HG03457 (cell line): ENCODE measurements around the gene MZF1.
"Not testable (repeated sequence)": the region's sequence is repeated elsewhere in the genome, so short reads cannot be mapped to it uniquely, and the experiment has no call there.

Experiments used
- ATAC-seq: cut with Tn5 transposase; IDR thresholded peaks from one replicate; pipeline ENCODE4 v1.9.1; 2021; ENCODE audit warnings: moderate number of reproducible peaks; ENCODE audit not compliant: unreplicated experiment

The MZF1 gene

DNA sequence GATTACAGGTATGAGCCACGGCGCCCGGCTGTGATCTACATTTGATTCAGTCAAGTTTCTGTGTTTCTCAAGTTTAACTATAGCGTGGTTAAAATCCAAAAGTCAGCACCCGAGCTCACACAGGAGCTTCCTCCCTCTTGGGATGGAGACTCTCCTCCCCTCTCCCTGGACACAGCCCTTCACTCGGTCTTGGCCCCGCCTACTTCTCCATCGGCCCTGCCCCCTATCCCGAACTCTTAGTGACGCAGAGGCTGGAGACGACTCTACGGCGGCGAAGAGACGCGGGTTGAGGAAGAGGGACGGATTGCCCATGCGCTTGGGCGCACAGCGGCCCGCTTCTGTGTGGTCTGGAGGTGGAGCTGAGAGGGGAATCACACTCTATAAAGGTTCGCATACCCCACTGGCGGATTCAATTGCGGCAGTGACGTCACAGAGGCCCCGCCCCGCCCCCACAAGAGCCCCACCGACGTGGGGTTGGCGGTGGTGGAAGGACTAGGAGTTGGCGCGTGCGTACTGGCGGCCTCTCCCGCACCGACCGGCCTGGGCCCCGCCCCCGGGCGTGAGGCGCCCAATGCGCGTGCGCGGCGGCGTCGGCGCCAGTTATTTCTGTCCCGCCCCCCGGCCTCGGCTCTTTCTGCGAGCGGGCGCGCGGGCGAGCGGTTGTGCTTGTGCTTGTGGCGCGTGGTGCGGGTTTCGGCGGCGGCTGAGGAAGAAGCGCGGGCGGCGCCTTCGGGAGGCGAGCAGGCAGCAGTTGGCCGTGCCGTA lies 29.1 kb downstream of the MZF1 start, which contains the start of gene TRIM28:
TRIM28 (plus strand) TSS at position 239 of the 765 bp plus-strand sequence. CDS start 694 bp downstream, outside the sequence.
- ATAC-seq = peak; percentile 67

DNA sequence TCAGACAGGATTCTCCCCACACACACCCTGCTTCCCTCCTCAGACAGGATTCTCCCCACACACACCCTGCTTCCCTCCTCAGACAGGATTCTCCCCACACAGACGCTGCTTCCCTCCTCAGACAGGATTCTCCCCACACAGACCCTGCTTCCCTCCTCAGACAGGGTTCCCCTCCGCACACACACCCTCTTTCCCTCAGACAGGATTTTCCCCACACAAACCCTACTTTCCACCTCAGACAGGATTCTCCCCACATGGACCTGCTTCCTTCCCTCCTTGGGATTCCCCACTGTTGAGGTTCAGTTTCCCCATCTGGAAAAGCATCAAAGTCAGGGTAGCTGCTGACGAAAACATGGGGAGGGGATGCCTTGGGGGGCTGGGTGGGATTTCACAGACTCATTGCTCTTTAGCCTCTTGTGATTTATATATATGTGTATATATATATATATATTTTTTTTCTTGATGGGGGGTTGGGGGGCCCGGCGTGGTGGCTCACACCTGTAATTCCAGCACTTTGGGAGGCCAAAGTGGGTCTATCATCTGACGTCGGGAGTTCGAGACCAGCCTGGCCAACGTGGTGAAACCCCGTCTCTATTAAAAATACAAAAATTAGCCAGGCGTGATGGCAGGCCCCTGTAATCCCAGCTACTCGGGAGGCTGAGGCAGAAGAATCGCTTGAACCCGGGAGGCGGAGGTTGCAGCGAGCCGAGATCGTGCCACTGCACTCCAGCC lies 30.3 kb downstream of the MZF1 start:
- ATAC-seq = not testable (repeated sequence)

DNA sequence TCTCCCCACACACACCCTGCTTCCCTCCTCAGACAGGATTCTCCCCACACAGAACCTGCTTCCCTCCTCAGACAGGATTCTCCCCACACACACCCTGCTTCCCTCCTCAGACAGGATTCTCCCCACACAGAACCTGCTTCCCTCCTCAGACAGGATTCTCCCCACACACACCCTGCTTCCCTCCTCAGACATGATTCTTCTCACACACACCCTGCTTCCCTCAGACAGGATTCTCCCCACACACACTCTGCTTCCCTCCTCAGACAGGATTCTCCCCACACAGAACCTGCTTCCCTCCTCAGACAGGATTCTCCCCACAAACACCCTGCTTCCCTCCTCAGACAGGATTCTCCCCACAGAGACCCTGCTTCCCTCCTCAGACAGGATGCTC lies 34.0 kb downstream of the MZF1 start:
- not testable (repeated sequence) for ATAC-seq

DNA sequence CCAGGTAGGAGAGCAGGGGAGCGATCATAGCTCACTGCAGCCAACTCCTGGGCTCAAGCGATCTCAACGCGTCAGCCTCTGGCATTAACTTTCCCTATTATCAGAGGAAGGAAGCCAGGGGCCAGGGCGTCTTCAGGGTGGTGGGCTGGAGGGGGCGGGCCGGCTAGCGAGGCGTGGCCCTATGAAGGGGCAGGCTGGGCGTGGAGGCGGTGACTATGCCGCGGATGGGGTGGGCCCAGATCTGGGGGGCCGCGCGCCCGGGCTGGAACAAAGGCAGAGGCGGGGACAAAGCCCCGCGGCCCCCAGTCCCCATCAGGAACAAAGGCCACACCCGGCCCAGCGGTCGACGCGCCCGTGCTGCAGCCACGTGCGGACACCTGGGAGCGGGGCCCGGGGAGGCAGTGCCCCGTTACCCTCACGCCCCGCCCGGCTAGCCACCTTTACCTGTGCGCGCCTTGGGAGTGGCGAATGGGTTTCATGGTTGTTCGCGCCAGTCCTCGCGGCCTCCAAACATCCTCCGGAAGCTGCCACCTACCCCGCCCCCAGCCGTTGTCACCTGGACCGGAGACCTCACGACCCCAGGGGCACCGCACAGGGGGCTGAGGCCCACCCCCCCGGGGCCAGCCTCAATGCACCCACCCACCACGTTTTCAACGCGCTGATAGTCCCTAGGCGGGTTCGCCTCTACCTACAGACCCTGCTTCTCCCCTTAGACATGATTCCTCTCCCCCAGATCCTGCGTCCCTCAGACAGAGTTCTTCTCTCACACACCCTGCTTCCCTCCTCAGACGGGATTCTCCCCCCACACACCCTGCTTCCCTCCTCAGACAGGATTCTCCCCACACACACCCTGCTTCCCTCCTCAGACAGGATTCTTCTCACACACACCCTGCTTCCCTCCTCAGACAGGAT lies 34.6 kb downstream of the MZF1 start:
- ATAC-seq = no peak

DNA sequence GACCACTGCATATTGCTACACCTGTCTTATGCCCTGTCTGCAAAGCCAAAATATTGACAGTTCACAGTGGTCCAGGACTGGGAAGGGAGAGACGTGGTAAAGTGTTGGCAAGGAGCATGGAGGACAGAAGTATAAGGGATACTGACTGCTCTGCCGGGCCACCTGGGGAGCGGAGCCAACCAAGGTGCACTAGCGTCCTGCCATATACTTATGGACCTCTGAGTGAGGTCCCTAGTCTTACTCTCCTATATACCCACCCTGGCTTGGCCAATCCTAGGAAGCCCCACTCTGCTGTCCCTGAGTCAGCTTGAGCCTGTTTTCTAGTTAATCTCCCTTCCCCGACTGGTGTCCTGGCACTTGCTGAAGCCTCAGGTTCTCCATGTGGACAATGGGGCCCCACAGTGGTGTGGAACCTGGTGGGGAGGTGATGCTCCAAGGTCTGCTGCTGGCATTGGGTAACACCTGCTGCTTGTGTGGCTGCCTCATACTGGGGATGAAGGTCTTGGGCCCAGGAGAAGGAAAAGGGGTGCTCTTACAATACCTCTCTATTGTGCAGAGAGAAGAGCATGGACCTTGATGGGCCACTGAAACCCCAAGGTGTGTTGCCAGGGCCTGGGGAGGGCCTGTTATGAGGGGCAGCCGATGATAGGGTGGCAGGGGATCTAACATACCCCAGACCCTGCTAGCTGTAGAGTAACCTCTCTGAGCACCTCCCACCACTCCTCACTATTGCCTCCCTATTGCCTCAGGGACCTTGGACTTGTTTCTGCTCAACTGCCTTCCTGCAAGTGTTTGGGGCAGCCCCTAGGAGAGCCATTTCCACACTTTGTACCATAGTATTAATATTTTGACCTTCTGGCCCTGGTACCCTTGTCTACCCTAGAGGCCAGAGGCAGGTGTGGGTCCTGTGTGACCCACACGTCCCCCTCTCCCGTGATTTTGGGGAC lies 36.0 kb downstream of the MZF1 start:
- ATAC-seq = no peak

DNA sequence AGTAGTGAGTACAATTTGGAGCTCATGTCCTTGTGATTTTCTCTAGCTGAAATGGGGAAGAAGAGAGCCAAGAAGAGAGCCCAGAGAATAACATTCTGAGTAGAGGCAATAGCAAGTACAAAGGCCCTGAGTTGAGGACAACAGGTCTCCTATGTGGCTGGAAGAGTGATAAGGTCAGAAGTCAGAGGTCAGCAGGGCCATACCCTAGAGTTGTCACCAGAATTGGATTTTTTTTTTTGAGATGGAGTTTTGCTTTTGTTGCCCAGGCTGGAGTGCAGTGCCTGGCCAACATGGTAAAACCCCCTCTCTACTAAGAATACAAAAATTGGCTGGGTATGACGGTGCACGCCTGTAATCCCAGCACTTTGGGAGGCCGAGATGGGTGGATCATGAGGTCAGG lies 37.3 kb downstream of the MZF1 start:
- no peak for ATAC-seq

DNA sequence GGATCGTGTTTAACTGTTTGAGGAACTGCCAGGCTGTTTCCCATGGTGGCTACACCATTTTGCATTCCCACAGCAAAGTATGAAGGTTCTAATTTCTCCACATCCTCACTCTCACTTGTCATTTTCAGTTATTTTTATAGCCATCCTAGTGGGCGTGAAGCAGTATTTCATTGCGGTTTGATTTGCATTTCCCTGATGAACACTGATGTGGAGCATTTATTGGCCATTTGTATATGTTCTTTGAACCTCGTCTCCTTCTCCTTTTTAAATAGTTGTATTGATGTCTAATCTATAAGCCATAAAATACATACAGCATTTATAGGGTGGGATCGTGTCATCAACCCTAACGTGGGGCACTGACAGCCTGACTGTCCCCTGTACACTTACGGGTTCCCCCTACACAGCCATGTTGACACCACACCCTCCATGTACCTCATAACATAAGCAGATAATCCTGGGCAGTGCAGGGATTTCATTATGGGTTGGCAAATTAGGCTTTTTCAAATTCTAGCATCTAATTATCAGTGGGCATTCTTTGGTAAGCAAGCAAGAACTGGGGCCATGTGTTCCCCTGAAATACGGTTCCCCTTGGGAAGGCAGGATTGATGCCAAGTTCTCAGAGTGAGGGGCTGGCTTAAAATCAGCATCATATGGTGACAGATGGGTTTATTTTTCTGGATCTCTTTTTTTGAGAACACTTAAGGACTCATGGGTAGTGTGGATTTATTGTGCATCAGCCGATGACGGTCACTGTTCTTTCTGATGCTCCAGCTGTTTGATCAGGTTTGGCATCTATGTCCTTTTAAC lies 41.9 kb downstream of the MZF1 start:
- no peak for ATAC-seq

DNA sequence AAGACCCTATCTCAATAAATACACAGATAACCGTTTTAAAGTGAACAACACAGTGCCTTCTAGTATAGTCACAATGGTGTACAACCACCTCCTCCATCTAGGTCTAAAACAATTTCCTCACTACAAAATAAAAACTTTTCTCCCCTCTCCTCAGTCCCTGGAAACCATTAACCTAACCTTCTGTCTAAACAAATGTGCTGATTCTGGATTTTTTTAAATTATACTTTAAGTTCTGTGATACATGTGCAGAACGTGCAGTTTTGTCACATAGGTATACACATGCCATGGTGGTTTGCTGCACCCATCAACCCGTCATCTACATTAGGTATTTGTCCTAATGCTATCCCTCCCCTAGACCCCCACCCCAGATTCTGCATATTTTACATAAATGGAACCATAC lies 43.7 kb downstream of the MZF1 start:
- ATAC-seq = no peak

DNA sequence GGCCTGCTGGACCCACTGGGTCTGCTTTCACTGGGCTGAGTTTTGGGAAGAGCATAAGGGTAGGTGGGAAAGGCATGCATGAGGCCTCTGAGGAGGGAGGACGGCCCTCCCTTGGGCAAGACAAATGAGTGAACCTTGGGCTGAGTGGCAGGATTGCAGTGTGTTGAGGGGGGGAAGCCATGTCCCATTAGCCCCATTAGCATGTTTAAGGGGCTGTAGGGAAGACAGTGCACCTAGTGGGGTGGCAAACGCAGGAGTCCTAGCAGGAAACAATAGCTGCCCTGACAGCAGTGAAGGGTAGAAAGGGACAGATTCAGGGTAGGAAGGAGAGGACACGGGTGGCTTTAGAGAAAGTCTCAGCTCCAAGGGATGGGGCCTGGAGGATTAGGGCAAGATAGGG lies 50.4 kb downstream of the MZF1 start:
- no peak for ATAC-seq

DNA sequence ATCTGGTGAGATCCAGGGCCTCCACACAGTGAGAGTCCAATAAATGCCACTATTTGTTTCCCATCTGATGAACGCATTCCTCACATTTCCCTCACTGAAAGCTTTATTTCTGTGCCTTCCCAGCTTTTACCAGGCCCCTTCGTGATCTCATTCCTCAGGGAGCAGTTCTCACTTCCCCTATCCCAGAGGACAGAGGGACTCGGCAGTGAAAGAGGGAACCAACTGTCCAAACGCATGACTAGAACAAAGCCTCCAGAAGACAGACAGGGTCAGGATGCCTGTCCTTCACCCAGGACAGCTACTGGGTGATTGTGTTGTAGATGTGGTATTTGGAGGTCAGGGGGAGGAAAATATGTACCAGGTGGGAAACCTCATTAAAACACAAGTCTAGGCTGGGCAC lies 51.5 kb downstream of the MZF1 start:
- no peak for ATAC-seq

DNA sequence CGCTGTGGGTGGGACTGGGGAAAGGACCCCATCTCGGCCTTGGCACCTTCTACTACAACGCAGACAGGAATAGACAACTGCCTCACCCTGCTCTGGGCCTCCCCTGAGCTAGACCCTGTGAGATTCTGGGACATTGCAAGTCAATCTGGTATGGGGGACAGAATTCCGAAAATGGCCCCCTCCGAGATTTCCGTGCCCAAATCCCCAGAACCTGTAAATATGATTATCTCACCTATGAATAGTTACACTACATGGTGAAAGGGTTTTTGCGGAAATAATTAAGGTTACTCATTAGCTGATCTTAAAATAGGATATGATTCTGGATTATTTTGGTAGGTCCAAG lies 52.9 kb downstream of the MZF1 start:
- no peak for ATAC-seq

DNA sequence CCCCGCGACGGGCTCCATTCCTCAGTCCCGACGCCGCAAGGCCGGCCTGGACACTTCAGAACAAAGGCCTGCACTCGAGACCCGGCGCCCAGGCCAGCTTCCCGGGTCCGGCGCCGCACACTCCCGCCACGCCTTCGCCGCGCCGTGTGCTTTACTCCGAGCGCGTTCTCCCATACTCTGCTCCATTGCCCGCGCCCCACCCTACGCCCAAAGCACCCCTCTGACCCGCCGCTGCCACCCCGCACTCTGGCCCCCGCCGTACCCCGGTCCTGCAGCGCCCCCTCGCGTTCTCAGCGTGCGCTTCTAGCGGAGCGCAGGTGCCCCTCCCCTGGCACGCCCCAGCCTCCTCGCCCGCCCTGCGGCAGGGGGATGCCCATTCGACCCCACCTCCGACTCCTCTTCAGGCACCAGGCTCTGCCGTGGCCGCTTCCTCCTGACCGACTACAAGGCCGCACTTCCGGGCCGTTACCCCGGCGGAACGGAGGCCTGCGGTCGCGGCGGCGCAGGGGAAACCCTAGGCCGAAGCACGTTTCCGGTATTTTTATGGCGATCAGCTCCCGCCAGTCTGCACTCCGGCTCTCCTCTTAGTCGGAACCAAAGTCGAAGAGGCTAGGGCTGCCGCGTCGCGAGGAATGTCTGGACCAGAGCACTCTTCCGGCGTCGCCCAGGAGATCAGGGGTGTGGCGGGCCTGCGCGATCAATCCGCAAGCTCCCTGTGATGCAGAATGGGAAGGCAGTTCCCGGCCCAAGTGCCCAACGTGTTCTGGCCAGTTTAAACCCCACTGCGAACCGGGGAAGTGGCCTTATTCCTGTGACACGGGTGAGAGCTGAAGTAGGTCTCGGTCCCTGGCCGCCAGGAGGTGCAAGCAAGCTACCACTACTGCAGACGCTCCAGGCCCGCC lies 53.5 kb downstream of the MZF1 start, which contains the start of gene ZBTB45:
ZBTB45 (minus strand) TSS at position 456 of the 902 bp plus-strand sequence. CDS start 2,137 bp downstream, outside the sequence.
- ATAC-seq = peak; percentile 49

DNA sequence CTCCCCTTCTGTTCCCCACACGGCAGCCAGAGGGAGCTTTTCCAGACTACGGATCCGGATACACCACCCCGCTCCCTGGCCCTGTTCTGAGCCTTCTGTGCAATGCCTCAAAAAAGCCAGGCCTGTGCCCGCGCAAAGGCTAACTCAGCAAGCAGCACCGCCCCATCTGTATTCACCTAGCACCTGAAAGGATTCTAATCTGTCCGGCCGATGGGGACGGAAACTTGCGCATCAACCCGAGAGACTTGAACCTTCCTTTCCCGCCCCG lies 54.1 kb downstream of the MZF1 start:
- ATAC-seq = no peak

DNA sequence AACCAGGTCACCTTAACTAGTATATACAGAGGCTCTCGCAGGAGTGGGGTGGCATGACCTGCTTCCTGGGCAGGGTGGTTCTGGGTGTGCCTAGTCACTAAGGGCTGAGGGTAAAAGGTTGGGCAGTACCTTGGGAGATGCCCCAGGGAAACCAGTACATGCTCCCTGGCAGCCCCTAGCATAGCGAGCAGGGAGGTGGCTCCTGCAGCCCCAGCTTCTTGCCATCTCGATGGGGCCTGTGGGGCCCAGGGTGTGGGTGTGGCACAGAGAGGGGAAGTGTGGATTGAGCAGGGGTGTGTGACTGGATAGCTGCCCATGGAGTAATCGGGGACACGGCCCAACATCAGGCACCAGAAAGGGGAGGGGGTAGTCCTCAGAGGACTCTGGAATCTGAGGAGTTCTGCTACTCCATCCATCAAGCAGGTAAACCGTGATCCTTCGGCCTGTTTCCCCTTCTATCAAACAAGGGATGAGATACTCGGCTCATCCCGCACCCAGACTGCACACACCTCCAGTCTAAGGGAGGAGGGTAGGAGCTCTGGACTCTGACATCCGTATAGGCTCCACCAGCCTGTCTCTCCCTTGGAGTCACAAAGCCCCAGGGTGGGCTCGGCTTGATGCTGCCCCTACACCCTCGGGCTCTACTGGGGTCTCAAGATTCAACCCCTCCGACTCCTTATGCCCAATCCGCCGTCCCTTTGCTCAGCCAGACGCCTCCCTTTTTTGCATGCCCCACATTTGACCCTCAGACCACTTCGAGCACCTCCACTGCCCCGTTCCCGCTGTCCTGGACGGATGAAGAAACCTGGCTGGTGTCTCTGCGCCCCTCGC lies 54.7 kb downstream of the MZF1 start:
- ATAC-seq = no peak

DNA sequence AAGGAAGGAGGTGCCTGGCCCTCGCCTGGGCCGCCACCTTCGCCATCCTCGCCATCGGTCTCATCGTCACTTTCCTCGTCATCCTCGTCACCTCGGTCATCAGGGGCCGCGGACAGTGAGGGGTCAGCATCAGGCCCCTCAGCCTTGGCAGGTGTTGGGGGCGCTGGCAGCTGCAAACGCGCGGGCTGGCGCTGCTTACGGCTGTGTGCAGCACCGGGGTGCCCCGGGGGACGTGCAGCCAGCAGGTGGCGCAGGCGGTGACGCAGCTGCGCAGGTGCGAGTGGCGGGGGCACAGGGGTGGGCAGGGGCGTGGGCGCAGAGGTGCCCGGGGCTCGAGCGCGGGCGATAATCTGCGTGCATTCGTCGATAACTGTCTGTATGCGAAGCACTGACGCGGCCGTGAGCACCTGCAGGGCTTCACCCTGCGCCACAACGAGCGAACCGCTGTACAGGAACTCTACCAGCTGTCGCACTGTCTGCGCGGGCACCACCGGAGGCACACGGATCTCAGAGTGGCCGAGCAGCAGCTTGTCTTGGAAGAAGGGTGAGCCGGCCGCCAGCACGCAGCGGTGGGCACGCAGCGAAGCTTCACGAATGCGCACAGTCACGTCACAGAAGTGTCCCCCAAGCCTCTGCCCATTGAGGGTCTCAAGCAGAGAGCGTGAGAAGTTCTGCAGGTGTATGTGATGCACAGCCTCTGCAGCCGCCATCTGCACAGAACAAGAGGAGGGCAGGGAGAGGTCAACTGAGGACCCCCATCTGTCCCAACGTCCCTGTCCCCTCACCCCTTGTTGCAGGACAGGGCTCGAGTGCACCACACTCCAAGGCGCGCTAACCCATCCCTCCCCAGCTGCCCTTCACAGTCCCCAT lies 55.9 kb downstream of the MZF1 start:
- no peak for ATAC-seq

DNA sequence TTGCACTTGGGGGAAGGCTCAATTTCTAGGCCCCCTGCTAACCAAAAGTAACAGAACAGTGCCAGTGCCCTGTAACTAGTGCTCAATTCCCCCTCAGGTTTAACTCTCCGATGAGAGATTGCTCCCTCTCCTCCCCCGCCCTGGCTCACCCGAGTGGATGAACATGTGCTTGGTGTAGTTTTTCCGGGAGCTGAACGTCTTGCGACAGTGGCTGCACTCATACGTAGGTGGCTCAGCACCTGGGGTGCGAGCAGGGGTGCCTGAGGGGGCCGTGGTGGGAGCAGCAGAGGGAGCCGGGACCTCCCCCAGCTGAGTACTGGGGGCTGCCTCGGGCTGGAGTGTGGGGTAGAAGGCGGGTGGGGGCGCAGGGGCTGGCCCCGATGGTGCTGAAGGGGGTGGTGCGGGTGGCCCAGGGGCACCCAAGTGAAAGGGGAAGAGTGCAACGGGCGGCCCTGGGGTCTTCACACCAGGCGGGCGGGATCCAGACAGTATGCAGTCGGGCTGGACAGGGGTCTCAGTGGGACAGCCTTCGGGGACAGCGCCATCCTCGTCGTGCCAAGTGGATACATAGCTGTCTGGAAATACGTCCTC lies 56.8 kb downstream of the MZF1 start:
- no peak for ATAC-seq
